D341Med (cell line): ENCODE data around the gene PLXNA4.
A peak's percentile ranks its signal among the peaks of the same experiment; 100 is the strongest.

Source experiments
- DNase-seq: peaks from one replicate; pipeline ENCODE4 v3.0.0; 2012; ENCODE audit warnings: low spot score

Gene PLXNA4

DNA sequence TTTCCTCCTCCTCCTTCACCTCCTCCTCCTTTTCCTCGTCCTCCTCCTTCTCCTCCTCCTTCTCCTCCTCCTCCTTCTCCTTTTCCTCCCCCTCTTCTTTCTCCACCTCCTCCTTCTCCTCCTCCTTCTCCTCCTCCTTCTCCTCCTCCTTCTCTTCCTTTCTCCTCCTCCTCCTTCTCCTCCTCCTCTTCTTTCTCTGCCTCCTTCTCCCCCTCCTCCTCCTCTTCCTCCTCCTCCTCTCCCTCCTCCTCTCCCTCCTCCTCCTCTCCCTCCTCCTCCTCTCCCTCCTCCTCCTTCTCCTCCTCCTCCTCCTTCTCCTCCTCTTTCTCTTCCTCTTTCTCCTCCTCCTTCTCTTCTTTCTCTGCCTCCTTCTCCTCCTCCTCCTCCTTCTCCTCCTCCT, 13.6 kb downstream of the PLXNA4 start:
- DNase-seq, result no peak

DNA sequence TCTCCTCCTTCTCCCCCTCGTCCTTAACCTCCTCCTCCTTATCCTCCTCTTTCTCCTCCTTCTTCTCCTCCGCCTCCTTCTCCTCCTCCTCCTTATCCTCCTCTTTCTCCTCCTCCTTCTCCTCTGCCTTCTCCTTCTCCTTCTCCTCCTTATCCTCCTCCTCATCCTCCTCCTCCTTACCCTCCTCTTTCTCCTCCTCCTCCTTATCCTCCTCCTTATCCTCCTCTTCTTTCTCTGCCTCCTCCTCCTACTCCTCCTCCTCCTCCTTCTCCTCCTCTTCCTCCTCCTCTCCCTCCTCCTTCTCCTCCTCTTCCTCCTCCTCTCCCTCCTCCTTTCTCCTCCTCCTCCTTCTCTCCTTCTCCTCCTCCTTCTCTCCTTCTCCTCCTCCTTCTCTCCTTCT, 14.5 kb downstream of the PLXNA4 start:
- no peak for DNase-seq

DNA sequence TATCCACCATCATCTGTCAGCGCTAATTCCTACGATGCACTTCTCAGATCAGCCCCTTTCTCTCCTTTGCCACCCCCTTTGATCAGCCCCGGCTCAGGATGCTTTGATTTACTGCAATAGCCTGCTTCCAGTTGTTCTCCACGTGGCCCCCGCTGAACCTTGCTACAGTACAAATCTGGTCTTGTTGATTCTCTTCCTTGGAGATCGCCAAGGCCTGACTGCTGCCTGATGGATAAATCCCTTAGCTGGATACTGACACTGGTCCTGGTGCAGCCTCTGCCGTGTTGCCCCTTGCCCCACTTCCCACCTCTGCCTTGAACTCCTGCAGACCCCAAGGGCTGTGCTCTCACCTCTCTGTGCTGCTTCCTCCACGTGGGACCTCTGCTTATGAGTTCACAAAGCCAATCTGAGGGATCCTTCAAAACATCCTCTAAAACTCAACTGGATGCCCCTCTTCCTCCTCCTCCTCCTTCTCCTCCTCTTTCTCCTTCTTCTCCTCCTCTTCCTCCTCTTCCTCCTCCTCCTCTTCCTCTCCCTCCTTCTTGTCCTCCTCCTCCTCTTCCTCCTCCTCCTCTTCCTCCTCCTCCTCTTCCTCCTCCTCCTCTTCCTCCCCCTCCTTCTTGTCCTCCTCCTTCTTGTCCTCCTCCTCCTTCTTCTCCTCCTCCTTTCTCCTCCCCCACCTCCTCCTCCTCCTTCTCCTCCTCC, 15.3 kb downstream of the PLXNA4 start:
- DNase-seq, result no peak

DNA sequence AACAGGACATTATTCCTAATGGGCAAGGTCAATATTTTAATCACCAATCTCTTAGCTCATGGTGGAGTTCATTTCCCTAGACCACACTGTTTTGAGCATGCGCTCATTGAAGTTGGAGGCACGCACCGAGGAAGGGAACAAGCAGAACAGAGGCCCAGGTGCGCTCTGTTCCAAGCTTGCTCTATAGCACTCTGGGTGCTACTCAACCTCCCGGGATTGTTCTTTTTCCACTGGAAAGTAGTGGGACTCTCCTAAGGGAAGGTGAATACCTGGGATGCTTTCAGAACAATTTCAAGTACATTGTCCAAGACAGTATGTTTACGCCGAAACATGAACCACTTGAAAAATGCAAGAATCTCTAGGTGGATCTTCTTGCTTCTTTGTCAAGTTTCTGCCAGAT, 16.2 kb downstream of the PLXNA4 start:
- DNase-seq, result no peak

DNA sequence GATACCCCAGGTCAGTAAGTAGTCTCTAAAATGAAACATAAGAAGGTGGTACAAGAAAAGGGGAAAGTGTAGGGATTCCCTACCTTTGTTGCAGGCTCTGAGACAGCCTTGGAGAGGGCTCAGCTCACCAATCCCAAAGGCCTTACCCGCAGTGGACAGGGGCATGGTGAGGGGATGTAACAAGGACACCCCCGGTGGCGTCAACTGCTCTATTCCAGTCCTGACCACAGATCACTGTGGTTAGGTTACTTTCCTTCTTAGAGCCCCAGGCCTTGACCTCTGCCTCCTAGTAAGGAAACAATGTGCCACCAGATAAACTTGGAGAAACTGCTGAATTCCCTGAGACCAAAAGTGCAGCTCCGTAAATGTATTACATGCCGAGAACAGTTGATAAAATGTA, 17.5 kb downstream of the PLXNA4 start:
- no peak for DNase-seq

DNA sequence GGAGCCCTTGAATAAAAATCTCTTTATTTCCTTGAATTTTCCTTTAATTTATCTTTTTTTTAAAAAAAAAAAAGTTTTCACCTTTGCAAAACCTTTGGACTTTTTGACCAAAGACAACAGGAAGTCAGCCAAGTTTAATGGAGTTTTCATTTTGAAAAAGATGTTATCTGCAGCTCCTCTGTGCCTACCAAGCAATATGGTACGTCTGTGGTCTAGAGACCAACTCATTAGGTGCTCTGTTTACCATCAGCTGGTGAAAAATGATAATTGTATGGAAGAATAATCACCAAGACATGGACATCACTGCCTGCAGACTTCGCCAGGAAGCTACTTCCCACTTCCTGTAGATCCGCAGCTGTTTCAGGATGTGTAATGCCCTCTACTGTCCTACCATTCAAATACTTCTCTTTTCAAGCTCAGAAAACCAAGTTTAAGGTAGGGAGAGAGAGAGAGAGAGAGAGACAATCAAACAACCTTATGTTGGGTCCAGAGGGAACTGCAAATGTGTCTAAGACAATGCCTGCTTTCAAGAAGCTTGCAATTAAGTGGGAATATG, 18.7 kb downstream of the PLXNA4 start:
- DNase-seq, result no peak

DNA sequence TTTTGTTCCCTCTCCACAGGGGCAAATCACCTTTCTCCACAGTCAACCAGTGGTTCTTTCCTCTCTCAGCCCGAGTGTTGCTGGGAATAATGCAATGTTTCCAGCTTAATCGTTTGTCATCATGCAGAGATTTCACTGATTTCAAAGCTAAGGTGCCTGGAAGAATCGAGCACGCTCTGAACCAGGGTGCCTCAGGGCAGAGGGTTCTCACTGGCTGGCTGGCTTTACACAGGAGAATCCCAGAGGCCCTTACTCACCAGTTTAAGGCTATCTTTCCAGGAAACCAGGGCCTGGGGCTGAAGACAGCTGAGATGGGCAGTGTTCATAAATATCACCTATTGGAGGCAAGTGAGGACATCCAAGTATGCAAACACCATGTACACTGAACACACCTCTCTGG, 21.8 kb downstream of the PLXNA4 start:
- no peak for DNase-seq

DNA sequence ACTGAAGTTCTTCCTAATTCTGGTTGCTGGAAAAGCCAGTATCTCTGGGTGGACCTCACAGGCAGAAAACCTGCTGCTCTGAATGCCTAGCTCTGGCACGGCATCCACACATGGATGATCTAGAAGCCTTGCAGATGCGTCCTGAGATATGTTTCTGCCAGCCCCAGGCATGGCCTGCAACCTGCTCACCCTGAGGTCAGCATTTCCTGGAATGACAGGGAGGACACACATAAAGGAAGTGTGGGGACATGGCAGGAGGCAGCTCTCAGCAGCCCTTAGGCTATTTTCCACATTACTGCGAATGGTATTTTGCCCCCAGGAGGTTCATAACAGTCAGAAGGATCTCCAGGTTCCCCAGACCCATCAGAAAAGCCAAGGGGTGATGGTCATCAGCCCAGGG, 23.2 kb downstream of the PLXNA4 start:
- DNase-seq, result no peak

DNA sequence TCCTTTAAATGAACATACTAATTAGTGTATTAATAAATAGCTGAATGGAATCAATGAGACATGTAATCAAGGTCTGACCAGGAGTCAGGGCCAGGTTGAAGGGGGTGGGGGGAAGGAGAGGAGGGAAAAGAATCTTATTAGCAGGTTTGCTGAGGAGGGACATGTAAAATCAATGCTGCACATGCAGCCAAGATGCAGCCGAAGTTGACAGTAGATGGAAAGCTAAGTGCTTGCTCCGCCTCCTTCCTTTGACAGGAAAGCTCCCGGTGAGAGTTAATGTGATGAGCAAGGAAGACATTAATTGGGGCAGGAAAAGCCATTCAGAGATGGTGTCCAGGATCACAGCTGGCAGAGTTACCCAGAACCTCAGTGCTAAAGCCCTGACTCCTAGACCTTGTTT, 24.4 kb downstream of the PLXNA4 start:
- DNase-seq, result no peak

DNA sequence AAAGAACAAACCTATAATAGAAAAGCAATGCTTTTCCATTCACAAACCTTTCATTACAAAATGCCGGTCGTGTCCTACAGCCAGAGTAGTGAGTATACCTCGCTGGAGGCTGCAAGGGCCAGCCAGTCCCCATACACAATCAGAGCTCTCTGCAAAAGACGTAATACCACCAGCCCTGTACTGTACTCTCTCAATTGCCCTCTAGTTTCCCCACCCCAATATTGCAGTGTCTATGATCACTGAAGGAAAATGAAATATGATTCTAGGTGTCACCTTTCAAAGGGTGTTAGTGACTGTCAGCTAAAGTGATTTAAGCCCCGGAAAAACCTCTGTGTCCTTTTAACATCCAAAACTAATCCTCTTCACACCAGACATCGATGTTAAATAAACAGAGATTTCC, 24.8 kb downstream of the PLXNA4 start:
- no peak for DNase-seq

DNA sequence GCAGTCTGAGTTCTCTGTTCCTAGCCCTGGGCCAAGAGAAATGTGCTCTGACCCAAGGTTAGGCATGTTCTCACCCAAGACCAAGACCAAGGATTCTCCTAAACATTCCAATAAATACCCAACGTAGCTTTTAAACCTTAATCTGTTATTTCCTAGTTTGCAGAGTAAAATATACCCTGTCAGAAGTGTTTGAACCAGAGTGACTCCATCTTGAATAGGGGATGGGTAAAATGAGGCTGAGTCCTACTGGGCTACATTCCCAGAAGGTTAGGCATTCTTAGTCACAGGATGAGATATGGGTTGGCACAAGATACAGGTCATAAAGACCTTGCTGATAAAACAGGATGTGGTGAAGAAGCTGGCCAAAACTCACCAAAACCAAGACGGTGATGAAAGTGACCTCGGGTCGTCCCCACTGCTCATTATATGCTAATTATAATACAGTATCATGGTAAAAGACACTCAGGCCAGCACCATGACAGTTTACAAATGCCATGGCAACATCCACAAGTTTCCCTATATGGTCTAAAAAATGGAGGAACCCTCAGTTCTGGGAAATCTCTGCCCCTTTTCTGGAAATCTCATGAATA, 27.7 kb downstream of the PLXNA4 start:
- no peak for DNase-seq

DNA sequence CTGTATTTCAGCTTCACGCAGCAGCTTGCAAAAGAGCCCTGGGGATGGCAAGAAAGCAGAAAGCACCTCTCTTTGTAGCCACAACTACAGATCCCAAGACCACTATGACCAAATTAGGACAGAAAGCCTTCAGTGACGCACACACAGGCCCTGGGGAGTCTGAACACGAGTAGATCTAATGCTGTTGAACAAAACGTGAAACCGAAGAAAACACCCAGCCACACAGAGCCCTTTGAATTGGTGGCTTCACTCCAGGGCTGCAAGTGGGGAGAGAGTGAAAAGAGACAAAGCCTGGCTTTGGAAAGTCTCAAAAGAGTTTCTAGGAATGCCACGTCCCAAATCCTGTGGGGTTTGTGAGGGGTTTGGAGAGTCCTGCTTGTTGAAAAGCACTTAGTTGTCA, 28.4 kb downstream of the PLXNA4 start:
- no peak for DNase-seq

DNA sequence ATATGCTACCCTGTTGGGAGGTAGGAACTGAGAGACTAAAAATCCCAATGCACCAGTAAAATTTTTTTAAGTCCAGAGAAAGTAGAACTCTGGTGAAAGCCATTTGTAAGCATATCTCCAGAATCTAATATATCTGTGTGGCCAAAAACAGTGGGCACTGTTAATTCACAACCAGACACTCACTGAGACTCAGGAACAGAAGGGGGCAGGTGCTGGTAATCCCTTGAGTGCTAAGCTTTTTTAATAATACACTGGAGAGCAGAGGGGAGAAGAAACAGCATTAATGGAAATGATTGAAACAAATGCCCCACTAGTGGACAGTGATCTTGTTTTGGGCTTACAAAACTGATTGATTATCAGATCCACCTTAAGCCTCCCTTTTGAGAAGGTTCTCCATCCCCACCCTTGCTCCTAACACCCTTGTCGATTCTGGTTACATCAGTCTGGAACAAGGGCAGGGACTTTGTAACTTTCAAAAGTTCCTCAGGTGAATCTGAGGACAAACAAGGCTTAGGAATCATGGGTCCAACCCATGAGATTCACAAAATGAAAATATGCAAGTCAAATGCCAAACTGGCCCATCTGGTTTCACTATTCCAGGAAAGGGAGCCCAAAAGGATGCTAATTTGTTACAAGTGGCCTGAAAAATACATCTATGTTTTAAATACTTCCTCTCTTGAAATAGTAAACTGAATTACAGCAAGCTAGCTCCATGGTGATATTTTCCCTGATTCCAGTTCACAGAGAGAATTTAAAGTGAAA, 29.7 kb downstream of the PLXNA4 start:
- DNase-seq, result peak; percentile 55

DNA sequence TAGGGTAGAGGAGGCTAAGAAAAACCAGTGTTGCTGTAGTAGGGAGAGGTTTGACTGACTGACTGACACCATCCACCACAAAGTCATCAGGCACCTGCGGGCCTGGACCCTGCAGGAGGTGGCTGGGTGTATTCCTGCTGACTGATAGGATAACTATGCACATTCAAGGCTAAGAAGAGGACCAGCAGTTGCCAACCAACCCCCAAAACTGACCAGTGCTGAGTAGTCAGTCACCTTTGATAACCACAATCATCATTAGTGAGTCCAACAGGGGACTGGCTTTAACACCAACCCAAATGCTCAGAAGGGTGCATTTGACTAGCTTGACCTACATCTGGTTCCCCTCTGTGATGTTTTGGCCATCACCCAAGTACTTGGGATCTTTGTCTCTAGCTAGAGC, 30.5 kb downstream of the PLXNA4 start:
- no peak for DNase-seq

DNA sequence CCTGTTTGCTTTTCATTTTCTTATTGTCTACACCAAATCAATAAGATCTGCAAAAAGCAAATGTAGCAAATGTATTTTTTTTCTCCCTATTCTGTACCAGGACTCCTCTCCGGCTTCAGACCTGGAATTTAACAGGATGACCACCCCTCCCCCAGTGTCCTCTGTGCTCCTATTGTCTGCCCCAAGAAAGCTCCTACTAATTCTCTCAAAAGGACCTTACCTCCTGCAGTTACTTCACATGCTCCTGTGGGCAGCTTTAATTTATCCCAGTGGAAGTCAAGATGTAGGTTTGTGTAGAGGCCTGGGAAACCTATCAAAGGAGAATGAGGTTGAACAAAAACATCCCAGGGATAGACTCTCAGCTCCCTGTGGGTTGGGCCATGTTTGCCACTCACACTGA, 31.3 kb downstream of the PLXNA4 start:
- DNase-seq, result no peak

DNA sequence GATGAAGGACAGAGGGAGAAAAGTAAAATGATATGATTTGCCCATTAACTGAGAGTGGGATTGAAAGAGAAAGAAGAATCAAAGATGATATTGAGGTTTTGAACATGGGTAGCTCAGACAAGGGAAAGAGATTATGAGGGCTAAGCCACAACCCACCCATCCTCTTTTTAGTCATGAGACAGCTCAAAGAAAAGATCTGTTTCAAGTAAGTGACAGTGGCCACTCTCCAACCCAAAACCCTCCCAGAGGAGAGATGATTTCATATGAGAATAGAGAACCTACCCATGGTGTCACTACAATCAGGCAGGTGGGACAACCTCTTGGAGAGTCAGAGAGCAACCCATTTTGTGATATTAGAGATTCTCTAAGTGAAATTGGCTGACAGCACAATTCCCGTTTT, 32.2 kb downstream of the PLXNA4 start:
- no peak for DNase-seq

DNA sequence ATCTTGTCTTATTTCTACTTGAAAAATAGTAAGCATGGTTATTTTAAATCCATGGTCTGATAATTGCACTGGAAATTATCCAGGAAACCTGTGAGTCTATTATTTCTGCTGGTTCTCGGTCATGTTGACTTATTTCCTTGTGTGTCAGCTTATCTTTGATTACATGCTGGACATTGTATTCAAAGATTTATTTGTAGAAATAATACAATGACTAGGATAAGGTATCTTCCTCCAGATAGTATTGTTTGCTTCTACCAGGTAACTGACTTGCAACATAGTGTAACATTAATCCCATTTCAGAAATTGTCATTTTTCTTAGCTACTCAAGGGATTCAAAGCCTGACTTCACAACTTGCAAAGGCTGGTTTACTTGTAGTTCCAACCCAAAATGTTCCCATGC, 33.4 kb downstream of the PLXNA4 start:
- DNase-seq, result no peak

DNA sequence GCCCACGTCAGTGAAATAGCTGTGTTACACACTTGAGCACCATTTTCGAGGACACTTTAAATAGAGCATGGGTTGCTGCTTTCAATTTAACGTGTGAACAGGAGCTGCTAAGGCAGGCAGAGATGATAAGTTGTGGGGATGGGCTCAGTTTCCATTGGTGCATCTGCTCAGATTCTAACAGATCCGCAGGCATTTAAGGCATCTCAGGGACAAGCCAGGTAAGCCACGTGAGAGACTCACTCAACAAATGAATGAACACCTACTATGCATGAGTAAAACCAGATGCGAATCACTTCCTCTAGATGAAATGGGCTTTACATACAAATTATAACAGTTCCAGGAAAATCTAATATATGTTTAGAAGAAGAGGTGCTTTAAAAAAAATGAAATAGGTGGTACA, 34.6 kb downstream of the PLXNA4 start:
- DNase-seq, result no peak

DNA sequence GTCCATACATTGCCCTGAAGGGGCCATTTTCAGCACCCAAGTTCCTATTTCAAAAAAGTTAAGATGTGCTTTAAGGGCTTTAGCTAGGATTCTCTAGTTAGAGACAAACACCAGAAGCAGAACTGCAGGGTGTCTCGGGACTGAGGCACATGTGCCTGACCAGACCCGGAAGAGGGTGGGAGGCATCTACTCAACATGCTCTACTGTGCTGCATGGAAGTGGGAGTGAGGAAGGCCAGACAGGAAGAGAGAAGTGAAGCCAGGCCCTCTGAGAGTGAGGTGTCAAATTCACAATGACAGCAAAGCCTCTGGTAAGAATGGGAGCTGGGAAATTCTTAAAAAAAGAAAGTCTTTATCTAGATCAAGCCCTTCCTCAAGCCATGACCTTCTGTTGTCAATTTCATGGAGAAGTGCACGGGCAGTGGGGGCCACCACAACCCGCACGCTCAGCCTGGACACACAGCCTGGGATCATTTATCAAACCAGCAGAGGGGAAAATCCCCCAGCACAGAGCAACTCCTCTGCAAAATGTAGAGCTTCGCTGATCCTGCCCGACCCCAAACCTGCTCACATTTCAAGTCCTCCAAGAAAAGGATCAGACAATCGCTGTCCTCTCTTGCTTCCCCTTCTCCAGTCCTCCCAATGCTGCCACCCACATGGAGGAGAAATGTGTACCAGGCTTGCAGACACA, 38.7 kb downstream of the PLXNA4 start:
- DNase-seq, result no peak

DNA sequence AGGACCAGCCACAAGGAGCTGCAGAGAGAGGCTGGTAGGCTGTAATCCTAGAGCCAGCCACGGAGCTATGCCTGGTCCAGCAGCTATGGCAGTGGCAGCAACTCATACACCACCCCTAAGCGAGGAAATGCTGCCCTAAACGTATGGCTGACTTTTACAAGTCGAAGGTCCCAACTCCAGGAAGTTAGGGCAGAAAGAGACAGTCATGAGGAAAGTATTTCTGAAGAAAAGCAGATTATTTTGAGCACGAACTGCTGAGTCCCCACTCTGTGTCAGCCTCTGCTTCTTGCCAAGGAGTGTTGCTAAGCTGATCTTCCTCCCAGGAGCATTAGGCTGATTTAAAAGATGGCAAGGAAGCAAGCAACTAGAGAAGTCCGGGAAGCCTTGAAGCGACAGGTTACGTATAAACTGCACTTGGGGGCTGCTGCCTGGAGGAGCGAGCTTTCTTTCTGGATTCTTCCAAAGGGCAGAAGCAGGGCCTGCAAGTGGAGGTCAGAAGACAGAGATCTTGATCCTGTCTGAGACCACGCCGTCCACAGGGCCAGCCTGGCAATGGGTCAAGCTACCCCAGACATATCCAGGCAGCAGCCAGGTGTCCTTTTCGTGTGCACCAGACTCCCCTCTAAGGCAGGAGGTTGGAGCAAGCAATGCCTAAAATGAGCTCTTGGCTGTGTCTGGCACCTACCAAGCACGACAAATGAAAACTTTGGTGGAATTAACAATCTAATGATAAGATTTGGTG, 39.4 kb downstream of the PLXNA4 start:
- no peak for DNase-seq

DNA sequence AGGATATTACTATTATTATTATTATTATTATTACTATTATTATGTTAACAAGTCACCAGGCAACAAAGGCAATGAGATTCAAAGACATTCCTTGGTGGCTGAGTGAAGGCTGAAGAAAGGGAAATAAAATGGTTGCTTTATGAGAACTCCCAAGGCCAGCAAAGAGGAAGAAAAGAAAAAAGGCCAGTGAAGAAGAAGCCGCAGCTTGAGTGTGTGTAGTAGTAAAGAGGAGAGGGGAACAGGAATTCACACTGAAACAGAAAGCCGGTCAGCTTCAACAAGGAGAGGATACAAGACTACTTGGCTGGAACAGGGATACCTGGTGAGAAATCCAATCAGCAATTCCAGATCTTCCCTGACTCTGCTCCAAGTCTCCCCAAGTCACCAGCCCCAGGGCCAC, 42.4 kb downstream of the PLXNA4 start:
- no peak for DNase-seq

DNA sequence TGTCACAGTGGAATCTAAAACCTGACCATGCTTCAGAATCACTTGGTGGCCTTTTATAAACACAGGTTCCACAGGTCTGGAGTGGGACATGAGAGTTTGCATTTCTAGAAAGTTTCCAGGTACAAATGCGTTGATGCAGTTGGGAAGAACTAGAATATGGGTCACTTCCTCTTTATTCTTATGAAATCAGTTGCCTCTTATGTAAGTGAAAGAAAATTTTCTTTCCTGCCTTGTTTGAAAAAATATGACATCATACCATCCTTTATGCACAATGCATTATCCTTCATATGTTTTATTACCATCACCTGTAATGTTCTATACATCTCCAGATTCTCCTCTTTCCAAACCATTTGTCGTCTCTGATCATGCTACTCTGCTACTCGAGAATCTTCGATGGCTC, 44.0 kb downstream of the PLXNA4 start:
- DNase-seq, result no peak
